Stomach (tissue), 9 donors: ENCODE measurements around the gene MSI2. TPM values are rescaled to one million over a fixed set of nuclear protein-coding genes. Genes with fewer than 3 reads are reported as not detected.

Experiments used
- DNase-seq, 2 donors: peaks; one replicate each; pipeline versions ENCODE4 v3.0.0 to v3.0.0-alpha.2; 2013 to 2019
- H3K27ac ChIP-seq, 5 donors: fragments of 200-600 bp in 4 of 5; sonication (generic) in 4 of 5; one replicate each; pipeline ENCODE4 v1.5.1; 2013 to 2019; ENCODE audit warnings: mild to moderate bottlenecking in 1 of 5, moderate library complexity in 1 of 5
- H3K27me3 ChIP-seq, 3 donors: fragments of 200-600 bp; sonication (generic); one replicate each; pipeline ENCODE4 v1.5.1; 2017 to 2019; ENCODE audit warnings: mixed run types in 1 of 3
- H3K36me3 ChIP-seq, 4 donors: fragments of 200-600 bp; sonication (generic); 1 replicate in 3 of 4; 2 replicates in 1 of 4; pipeline ENCODE4 v1.5.1; 2016 to 2019
- H3K4me1 ChIP-seq, 4 donors: fragments of 200-600 bp; sonication (generic); one replicate each; pipeline ENCODE4 v1.5.1; 2016 to 2019
- H3K4me3 ChIP-seq, 4 donors: fragments of 200-600 bp; sonication (generic) in 3 of 4; one replicate each; pipeline ENCODE4 v1.5.1; 2016 to 2019; ENCODE audit warnings: mild to moderate bottlenecking in 1 of 4
- H3K9me3 ChIP-seq, 4 donors: fragments of 200-600 bp; sonication (generic); one replicate each; pipeline ENCODE4 v1.5.1; 2016 to 2019
- CTCF ChIP-seq, 7 experiments: fragments of 450-650 bp in 4 of 7; fragments of 200-600 bp in 3 of 7; sonication (generic) in 3 of 7; IDR thresholded peaks; one replicate each; pipeline ENCODE4 v1.5.1; 2016 to 2019; ENCODE audit warnings: antibody characterized with exemption in 7 of 7, control low read depth in 2 of 7, mild to moderate bottlenecking in 1 of 7
- EP300 ChIP-seq: sonication (generic); formaldehyde crosslinking; IDR thresholded peaks from one replicate; pipeline ENCODE4 v1.6.1; 2017; ENCODE audit warnings: antibody characterized with exemption
- POLR2A ChIP-seq, 4 donors: fragments of 450-650 bp; IDR thresholded peaks; one replicate each; pipeline ENCODE4 v1.6.1; 2016; ENCODE audit warnings: antibody characterized with exemption in 4 of 4, control low read depth in 2 of 4, mild to moderate bottlenecking in 1 of 4, moderate library complexity in 1 of 4
- POLR2AphosphoS5 ChIP-seq, 3 donors: sonication (generic); formaldehyde crosslinking; IDR thresholded peaks; one replicate each; pipeline ENCODE4 v1.6.1; 2016; ENCODE audit warnings: antibody characterized with exemption in 3 of 3
- WGBS, 5 donors: extraction: QIAGEN DNeasy Blood & Tissue Kit in 3 of 5; methylation state at CpG; one replicate each; pipeline versions ENCODE4 v1.1.5 to v1.1.7; 2013 to 2018; 5-methylcytosine and 5-hydroxymethylcytosine counted together
- intact Hi-C: fragments of 100-400 bp; cut with DNase I; formaldehyde crosslinking; loops from one replicate; pipeline ENCODE4 v1.15.1; 2023; ENCODE audit warnings: low total_unique reads
- polyA plus RNA-seq, 3 donors: library from polyadenylated mRNA; stranded (reverse); fragments of 200-250 nt; gene quantifications; one replicate each; pipeline ENCODE4 v1.2.3, GENCODE V29; 2013
- total RNA-seq, 5 donors: library from RNA; depleted of rRNA; stranded (reverse); fragments of >200 nt; gene quantifications; one replicate each; pipeline versions ENCODE4 v1.1.0 to v1.2.3, GENCODE V29; 2014 to 2016
- donor health status: healthy with polysubstance abuse.
- donor health status: Bipolar disorder and iron deficiency.
- donor health status: healthy.

The MSI2 gene
- total and polyA plus RNA-seq, 8 donors = 8.3 to 72.4 (median 22.9) TPM

GRCh38 chr17:57527221-57528057 is 271.1 kb downstream of the MSI2 start:
- no peak for TF ChIP-seq POLR2AphosphoS5 (IDR thresholded peaks at IDR 0.05)
- TF ChIP-seq CTCF (IDR thresholded peaks at IDR 0.05) = no peak
- TF ChIP-seq EP300 = no peak
- TF ChIP-seq POLR2A (IDR thresholded peaks at IDR 0.05) = no peak
- H3K9me3 ChIP-seq = no peaks in the 10 kb centered on the region
- no peak overlapping the region for H3K4me3 ChIP-seq
- no peak overlapping the region for H3K27ac ChIP-seq
- H3K36me3 ChIP-seq = no peaks in the 10 kb centered on the region
- no peaks in the 10 kb centered on the region for H3K27me3 ChIP-seq
- H3K4me1 ChIP-seq = peaks cover 5 to 47% (median 21%) of the 10 kb centered on the region in 4 donors
- WGBS, 5 donors = 67 to 80% (median 71%) methylated on average over 14 to 15 of the region's 15 CpGs
- intact Hi-C loops = no loop called here
- DNase-seq = no peak

- Histone ChIP-seq H3K27me3 (no peaks in the 10 kb centered on the region), H3K4me1 (peaks cover 5 to 47% (median 21%) of the 10 kb centered on the region in 4 donors), H3K36me3 (peaks cover 0 to 4% (median 2%) of the 10 kb centered on the region in 4 donors), H3K9me3 (no peaks in the 10 kb centered on the region), H3K27ac (no peak overlapping the region), H3K4me3 (no peak overlapping the region)
- intact Hi-C loops = no loop called here
- WGBS, 5 donors = 70 to 85% (median 74%) methylated on average over 7 of the region's 7 CpGs
- peak in 1 of 2 donors; percentile 71 for DNase-seq
- TF ChIP-seq POLR2A (IDR thresholded peaks at IDR 0.05) (no peak), CTCF (IDR thresholded peaks at IDR 0.05) (no peak), POLR2AphosphoS5 (IDR thresholded peaks at IDR 0.05) (no peak), EP300 (no peak)
Observed at GRCh38 chr17:57528058-57528451, 271.7 kb downstream of the MSI2 start.

GRCh38 chr17:57530026-57530425 is 273.7 kb downstream of the MSI2 start:
- Histone ChIP-seq H3K27ac (no peak overlapping the region), H3K9me3 (no peaks in the 10 kb centered on the region), H3K4me3 (no peak overlapping the region), H3K36me3 (peaks cover 0 to 10% (median 2%) of the 10 kb centered on the region in 4 donors), H3K27me3 (no peaks in the 10 kb centered on the region), H3K4me1 (peaks cover 0 to 40% (median 20%) of the 10 kb centered on the region in 4 donors)
- WGBS, 5 donors = 66 to 76% (median 73%) methylated on average over 3 of the region's 3 CpGs
- intact Hi-C loops = no loop called here
- no peak for DNase-seq
- TF ChIP-seq POLR2AphosphoS5 (IDR thresholded peaks at IDR 0.05) (no peak), EP300 (no peak), POLR2A (IDR thresholded peaks at IDR 0.05) (no peak), CTCF (IDR thresholded peaks at IDR 0.05) (no peak)

- TF ChIP-seq POLR2A (IDR thresholded peaks at IDR 0.05) = no peak
- peak in 1 of 3 donors; percentile 82 for TF ChIP-seq POLR2AphosphoS5 (IDR thresholded peaks at IDR 0.05)
- intact Hi-C loops = no loop called here
- Histone ChIP-seq H3K27me3 (no peaks in the 10 kb centered on the region), H3K36me3 (peaks cover 0 to 10% (median 2%) of the 10 kb centered on the region in 4 donors), H3K4me1 (peaks cover 0 to 43% (median 22%) of the 10 kb centered on the region in 4 donors), H3K27ac (no peak overlapping the region), H3K9me3 (no peaks in the 10 kb centered on the region), H3K4me3 (no peak overlapping the region)
- DNase-seq = peak in 1 of 2 donors; percentile 52
- WGBS, 5 donors = 66 to 72% (median 69%) methylated on average over 4 of the region's 4 CpGs
Observed at GRCh38 chr17:57530508-57530907, 274.2 kb downstream of the MSI2 start.

GRCh38 chr17:57531078-57531477 is 274.8 kb downstream of the MSI2 start:
- no peak overlapping the region for H3K27ac ChIP-seq

More at GRCh38 chr17:57531078-57531477, 274.8 kb downstream of the MSI2 start:
- H3K4me1 ChIP-seq = peaks cover 0 to 46% (median 24%) of the 10 kb centered on the region in 4 donors
- no peaks in the 10 kb centered on the region for H3K9me3 ChIP-seq
- no peak for DNase-seq
- H3K4me3 ChIP-seq = no peak overlapping the region
- WGBS, 5 donors = 88 to 96% (median 95%) methylated on average over 7 of the region's 7 CpGs
- no peak for TF ChIP-seq EP300
- TF ChIP-seq POLR2AphosphoS5 (IDR thresholded peaks at IDR 0.05) = no peak
- no peak for TF ChIP-seq POLR2A (IDR thresholded peaks at IDR 0.05)
- TF ChIP-seq CTCF (IDR thresholded peaks at IDR 0.05) = no peak
- intact Hi-C loops = no loop called here
- no peaks in the 10 kb centered on the region for H3K27me3 ChIP-seq
- peaks cover 0 to 10% (median 2%) of the 10 kb centered on the region in 4 donors for H3K36me3 ChIP-seq
